Colon (tissue), 2 donors: ENCODE data around the gene ADAM8.
"Not testable (repeated sequence)": the region's sequence is repeated elsewhere in the genome, so short reads cannot be mapped to it uniquely, and the experiment has no call there.

ENCODE experiments used
- FAIRE-seq: peaks from 2 replicates; lab custom pipeline; 2012; peaks lifted over from hg19 to GRCh38; lab: Jason Lieb, UNC
- donor health status: control.
- donor health status: control.

ADAM8 gene

DNA sequence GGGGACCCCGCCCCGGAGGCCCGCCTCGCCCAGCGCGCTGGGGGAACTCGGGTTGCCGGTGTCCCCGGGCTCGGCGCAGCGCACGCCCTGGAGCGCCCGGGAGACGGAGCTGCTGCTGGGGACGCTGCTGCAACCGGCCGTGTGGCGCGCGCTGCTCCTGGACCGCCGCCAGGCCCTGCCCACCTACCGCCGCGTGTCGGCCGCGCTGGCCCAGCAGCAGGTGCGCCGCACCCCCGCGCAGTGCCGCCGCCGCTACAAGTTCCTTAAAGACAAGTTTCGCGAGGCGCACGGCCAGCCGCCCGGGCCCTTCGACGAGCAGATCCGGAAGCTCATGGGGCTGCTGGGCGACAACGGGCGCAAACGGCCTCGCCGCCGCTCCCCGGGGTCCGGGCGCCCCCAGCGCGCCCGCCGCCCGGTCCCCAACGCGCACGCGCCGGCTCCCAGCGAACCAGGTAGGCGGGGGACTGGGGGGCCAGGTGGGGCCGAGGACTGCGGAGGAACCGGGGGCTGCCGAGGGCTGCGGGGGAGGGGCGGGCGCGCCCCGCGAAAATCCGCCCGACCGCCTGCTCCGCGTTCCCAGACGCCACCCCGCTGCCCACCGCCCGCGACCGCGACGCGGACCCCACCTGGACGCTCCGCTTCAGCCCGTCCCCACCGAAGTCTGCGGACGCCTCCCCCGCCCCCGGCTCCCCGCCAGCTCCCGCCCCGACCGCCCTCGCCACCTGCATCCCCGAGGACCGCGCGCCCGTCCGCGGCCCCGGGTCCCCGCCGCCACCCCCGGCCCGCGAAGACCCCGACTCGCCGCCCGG lies 46.1 kb downstream of the ADAM8 start:
- no peak for FAIRE-seq

DNA sequence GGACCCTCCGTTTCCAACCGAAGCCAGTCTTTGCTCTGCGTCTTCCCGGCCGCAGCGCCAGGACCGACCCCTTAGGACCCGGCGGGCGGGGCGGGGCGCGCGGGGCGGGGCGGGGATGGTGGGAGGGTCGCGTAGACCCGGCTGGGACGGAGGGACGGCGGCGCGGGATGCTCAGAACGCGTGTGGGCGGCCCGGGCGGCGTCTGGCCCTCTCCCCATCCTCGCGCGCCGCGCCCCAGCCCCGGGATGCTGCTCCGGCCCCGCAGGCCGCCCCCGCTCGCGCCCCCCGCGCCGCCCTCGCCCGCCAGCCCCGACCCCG lies 46.7 kb downstream of the ADAM8 start, which contains the start of gene UTF1:
Gene UTF1 (plus strand): TSS at position 174 of the 318 bp plus-strand sequence. CDS start 72 bp downstream, at position 246.
- FAIRE-seq: no peak

DNA sequence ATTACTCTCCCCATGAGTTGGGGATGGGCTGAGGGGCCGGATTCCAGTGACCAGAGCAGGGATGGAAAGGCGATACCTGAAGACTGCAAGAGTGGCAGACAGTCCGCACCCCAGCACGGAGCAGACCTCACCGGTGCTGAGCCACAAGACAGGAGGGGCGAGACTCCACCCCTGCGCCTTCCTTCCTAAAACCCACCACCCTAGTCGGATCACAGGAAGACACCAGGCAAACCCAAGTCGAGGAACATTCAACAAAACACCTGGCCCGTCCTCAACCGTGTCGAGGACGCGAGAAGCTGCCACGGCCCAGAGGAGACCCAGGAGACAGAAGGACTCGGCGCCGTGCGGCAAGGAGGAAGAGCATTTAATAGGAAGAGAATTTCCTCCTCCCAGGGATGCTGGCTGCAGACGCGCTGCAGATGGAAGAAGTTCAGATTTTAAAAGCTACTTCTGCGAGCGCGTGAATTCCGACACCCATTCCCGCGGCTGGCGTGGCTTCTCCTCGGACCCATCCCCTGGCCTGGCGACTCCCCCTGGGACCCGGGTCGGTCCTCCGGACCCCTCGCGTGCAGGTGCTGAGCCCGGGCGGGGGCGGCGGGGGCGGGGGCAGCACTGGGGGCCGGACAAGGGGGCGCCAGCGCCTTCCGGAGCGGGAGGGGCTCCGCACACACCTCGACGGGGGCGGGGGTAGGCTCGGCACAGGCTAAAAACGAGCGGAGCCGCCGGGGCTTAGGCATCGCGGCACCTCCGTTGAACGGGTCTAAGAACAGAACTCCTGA lies 47.2 kb downstream of the ADAM8 start:
- no peak for FAIRE-seq

DNA sequence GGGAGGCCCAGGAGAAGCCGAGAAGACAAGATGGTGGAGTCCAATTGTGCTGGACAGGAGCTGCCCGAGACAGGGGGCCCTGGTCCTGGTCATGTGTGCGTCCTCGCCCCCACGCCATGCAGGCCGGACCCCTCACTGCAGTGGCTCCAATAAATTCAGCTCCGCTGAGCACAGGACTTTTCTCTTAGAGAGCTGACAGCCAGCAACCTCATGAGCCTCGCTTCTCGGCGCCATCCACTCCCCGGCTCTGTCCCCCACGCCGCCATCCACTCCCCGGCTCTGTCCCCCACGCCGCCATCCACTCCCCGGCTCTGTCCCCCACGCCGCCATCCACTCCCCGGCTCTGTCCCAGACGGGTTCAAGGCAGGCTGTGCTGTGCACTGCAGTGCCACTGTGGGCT lies 49.4 kb downstream of the ADAM8 start:
- no peak for FAIRE-seq

DNA sequence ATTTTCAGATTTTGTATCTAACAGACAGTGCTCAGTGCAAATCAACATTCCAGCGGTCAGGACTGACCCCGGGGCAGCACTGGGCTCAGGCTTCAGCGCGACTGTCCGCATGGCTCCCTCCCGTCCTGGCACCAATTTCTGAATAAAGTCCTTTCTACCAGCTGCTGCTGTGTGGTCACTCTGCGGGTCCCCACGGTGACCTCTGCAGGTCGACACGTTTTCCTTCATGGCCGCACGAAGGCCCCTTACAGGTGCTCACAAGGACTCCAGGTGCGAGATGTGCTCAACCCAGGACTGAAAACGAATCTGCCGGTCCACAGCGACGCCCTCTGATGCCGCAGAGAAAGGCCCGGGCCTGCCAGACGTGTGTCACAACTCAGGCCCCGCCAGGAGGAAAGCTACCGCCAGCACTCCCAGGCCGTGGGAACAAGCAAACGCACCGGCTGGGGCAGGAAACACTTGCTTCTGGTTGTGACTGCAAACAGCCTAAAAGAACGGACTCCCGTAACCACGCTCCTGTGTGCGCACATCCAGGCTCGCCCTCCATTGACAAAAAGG lies 50.3 kb downstream of the ADAM8 start:
- no peak for FAIRE-seq

DNA sequence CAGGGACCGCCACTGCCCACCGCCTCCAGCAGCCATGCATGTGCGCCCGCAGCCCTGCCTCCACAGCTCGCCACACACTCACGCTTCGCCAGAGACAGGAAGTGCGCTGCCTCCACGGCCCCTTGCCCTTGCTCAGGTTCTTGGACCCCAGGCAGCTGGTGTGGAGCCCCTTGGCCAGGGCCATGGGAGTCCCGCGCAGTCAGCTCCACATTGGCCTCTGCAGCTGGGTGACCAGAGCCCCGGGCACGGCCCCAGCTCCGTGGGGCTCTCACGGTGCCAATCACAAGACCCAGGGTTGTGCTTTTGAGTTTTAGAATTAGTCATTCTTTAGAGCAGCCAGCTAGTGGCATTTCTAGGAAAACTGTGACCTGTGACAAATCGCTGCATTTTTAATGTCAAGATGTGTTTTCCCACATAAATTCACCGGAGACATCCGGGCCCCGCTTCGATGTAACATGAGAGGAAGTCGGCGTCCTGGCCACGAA lies 50.9 kb downstream of the ADAM8 start:
- FAIRE-seq: no peak

DNA sequence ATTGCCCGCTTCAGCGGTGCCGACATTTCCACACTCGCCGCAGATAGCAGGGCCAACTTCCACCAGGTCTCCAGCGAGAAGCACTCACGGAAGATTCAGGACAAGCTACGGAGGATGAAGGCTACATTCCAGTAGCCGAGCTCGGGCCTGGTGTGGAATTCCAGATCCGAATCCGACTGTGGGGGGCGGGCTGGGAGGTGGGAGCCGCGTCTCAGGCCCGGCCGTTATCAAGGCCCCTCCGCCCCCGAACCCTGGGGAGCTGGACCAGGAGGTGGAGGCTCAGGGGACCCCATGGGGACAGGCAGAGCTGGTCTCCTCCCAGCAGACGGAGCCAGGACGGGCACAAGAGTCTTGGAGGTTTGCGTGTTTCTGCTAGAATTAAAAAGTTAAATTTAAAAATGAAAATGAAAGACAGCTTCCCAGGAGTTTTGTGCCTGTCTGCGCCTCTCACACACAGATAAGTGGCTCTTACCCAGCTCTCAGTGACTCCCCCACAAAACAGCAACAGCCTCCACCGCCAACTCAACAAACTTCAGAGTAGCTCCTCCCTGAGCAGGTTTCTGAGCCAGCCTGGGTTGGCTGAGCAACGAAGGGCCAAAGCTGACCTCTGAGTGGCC lies 51.8 kb downstream of the ADAM8 start:
- no peak for FAIRE-seq

DNA sequence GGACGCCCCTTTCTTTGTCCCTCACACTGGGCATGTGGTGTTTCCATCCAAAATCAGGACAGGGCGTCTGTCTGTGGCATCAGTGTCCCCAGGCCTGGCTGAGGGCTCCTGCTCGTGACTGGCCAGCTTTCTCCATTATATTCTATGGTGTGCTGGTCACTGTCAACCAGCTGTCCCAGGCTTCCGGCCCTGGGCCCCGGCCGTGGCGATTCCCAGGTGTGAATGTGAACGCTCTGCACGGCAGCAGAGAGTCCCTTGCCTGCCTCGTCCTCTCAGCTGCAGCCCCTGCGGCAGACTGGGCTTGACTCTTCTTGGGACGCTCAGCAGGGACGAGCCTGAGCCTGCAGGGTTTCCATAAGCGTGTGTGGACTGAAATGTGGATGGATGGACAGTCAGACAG lies 52.6 kb downstream of the ADAM8 start:
- no peak for FAIRE-seq

DNA sequence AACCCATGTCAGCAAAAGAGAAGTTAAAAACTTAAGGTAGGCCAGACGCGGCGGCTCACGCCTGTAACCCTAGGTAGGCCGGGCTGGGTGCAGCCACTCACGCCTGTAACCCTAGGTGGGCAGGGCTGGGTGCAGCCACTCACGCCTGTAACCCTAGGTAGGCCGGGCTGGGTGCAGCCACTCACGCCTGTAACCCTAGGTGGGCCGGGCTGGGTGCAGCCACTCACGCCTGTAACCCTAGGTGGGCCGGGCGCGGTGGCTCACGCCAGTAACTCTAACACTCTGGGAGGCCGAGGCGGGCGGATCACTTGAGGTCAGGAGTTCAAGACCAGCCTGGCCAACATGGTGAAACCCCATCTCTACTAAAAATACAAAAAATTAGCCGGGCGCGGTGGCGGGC lies 54.9 kb downstream of the ADAM8 start:
- FAIRE-seq: not testable (repeated sequence)

DNA sequence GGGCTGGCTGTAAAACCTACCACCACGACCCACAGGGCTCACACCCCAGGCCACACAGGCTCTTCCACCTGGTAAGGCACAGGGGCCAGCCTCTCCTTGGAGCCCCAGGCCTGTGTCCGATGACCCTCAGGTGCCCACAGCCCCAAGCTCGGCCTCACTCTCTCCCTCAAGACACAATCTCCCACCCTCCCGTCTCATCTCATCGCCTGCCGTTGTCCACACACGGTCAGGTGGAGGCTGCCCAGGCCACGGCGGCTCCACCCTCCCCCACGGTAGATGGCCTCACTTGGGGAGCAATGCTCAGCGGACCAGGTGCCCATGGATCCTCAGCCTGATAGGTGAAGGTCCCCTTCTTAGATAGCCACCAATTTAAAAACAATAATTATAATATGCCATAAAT lies 55.3 kb downstream of the ADAM8 start:
- no peak for FAIRE-seq

DNA sequence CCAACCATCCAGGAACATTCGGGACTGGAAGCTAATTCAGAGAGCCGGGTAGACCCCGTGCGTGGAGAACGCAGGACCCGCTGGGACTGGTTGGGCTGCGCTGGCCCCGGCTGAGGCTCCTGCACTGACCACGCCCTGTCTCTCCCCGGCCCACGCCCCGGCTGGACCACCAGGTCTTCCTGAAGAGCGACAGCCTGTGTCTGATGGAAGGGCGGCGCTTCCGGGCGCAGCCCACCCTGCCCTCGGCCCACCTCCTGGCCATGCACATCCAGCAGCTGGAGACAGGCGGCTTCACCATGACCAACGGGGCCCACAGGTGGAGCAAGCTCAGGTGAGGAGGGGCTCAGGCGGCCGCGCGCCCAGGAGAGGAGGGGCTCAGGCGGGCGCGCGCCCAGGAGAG lies 56.9 kb downstream of the ADAM8 start:
- FAIRE-seq: no peak

DNA sequence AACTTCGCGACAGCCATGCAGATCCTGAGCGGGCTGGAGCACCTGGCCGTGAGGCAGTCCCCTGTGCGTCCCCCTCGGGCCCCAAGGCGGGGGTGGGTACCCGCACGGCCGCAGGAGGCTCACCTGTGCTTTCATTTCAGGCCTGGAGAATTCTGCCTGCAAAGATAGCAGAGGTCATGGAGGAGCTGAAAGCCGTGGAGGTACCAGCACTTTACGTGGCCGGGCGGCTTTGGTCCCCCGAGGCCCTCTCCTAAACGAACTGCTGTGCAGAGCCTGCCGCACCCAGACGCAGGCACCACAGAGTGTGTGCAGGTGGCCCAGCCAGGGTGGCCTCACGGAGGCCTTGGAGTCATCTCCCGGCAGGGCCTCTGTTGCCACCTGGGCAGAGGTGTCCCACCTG lies 57.8 kb downstream of the ADAM8 start:
- FAIRE-seq: no peak

DNA sequence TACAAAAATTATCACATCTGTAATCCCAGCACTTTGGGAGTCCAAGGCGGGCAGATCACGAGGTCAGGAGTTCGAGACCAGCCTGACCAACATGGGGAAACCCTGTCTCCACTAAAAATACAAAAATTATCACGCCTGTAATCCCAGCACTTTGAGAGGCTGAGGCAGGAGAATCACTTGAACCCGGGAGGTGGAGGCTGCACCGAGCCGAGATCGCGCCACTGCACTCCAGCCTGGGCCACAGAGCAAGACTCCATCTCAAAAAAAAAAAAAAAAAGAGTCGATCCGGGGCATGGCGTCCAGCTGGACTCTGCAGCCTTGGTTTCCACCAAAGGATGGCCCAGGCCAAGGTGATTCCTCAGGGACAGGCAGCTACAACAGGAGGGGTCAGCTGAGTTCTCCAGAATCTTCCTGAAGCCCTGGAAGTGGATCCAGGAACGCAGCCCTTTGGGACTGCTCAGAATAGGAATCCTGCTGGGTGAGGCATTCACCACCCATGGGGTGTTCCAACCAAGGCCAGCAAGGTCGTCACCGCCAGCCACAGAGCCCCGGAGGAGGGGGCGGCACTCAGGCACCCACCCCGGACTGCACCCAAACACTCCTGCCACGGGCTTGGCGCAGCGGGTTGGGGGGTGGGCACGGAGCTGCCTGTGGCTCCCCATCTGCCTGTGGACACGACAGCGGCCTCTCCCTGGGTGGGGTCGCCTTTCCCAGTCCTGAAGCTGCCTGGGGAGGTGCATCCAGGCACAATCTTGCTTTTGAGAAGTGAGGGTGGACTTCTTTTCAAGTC lies 58.7 kb downstream of the ADAM8 start:
- FAIRE-seq: no peak

DNA sequence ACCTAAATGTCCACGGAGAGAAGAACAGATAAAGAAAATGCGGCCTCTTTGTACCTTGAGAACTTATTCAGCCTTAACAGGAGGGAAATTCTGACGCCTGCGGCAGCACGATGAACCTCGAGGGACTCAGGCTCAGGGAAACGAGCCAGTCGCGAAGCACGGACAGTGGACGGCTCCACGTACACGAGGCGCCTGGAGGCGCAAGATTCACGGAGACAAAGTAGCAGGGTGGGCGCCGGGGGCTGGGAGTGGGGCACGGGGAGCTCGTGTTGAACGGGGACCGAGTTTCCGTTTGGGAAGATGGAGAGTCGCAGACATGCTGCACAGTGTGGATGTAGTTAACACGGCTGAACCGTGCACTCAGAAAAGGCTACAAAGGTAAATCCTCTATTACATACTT lies 59.9 kb downstream of the ADAM8 start:
- no peak for FAIRE-seq

DNA sequence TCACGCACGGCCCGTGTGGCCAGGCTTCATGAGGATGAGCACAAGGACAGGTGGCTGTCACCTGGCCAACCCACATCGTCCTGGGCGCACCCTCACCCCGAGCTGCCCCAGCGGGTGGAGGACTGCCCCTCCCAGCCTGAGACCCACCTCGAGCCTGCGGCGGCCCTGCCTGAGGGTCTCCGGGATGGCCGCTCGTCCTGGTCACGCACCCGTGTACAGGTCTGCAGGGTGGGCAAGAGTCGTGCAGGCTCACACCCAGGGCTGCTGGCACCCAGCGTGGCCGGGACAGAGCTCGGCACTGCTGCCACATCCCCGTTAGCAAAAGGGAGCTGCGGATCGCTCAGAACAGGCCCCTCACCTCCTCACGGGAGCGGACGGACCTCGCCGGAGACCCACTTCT lies 61.1 kb downstream of the ADAM8 start:
- FAIRE-seq: no peak

DNA sequence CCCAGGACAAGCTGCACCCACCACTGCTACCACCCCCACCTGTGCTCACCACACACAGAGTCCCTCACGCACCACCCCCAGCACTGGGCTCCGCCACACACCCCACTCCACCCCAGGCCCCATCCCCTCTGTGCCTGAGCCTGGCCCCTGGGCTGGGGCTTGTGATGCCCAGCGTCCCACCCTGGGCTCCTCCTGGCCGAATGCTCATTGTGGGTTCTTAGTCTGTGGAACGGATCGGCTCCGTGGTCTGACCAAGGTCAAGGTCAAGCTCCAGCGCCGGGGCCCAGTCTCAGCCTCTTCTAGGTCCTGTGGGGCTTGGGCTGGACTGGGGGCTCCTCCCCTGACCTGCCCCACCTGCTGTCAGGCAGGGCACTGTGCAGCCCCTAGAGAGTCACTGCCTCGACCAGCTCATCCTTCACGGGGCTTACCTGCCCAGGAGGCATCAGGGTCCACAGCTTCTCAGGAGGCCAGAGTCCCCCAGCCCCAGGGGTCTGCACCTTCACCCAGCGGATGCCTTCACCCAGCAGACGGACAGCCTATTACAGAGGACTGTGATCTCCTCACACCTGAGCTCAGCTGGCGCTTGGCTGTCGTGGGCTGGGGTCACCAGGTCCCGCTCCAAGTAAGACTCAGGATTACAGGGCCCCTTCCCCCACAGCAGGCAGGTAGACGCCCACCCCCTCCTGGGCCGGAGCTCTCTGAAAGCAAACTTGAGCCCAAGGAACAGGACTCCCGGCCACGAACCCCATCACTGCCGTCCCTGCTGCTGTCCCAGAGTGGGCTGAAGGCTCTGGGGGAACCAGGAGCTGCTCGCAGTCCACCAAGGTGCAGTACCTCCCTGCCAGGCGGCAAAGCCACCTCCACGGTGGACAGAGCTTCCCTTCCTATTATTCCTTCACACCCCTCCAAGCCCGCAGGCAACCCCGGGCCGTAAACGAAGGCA lies 61.9 kb downstream of the ADAM8 start:
- no peak for FAIRE-seq

DNA sequence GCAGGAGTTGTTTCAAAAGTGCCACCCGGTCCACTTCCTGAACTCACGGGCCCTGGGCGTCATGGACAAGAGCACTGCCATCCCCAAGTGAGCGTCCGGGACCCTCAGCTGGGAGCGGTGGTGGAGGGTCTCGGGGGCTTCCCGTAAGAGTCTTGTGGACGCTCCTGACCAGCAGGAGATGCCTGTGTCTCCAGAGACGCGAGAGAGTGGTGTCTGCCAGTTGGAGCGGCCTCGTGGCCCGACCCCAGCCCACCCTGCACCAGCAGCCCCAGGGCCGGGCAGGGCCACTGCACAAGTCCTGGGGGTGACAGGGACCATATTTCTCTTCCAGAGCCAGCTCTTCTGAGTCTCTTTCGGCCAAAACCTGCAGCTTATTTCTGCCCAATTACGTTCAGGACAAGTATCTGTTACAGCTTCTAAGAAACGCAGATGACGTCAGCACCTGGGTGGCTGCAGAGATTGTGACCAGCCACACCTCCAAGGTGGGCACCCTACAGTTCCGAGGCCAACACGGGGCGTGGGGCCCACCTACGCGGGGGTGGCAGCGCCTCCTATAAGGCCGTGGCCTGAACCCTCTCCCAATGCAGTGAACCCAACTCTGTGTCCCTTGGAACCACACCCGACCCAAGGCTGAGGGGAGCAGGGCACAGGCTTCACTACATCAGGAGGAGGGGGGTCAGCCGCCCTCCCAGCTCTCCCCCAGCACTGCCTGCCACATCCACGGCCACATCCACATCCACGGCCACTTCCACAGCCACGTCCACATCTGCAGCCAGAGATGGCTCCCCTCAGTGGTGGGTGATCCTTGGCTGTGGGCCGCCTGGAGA lies 62.8 kb downstream of the ADAM8 start:
- no peak for FAIRE-seq

DNA sequence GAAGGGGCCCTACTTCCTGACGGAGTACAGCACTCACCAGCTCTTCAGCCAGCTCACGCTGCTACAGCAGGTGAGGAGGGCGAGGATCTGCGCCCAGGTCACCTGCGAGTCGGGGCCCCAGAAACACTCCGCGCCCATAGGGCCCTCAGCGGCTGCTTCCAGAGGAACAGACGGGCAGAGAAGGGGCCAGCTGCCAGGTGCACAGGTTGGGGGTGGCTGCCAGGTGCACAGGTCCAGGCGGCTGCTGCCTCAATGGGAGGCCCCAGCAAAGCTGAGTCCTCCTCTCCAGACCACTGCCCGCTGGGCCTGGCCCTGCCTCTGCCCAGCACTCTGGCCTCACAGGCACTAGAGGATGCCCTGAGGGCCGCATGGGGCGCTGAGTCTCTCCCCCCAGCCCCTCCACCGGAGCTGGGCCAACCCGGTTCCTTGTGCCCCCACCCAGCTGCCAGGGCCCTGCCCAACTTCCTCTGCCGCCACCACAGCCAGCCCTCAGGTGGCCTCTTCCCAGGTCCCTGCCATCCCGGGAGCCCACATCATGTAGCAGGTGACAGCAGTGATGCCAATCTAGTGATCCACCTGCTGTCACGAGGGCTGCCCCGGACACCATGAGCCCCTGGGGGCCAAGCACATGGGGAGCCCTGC lies 63.7 kb downstream of the ADAM8 start:
- no peak for FAIRE-seq
